ENCODE data around the gene ANKRD11. TPM values are rescaled to one million over a fixed set of nuclear protein-coding genes. Genes with fewer than 3 reads are reported as not detected.
"Not testable (repeated sequence)": the region's sequence is repeated elsewhere in the genome, so short reads cannot be mapped to it uniquely, and the experiment has no call there.

Gene ANKRD11
- total RNA-seq, 1 donor from 2014 or later, result 64.9 TPM

- DNase-seq, result peak; percentile 23
- intact Hi-C loops (cut with DNase I), result no loop called here
- ATAC-seq (ENCODE audit: poor library complexity), result peak; percentile 9
These were observed 223.7 kb downstream of the ANKRD11 start for GRCh38 chr16:89266521-89267134.

GRCh38 chr16:89265647-89266046 is 224.7 kb downstream of the ANKRD11 start:
- DNase-seq (peak; percentile 25), ATAC-seq (ENCODE audit: poor library complexity) (no peak)
- intact Hi-C loops (cut with DNase I), result no loop called here

- intact Hi-C loops (cut with DNase I), result no loop called here
- DNase-seq, result peak; percentile 22
- ATAC-seq (ENCODE audit: poor library complexity), result no peak
These were observed 225.4 kb downstream of the ANKRD11 start for GRCh38 chr16:89264800-89265550.

- intact Hi-C loops (cut with DNase I), result no loop called here
- DNase-seq (peak; percentile 21), ATAC-seq (ENCODE audit: poor library complexity) (no peak)
These were observed 228.4 kb downstream of the ANKRD11 start for GRCh38 chr16:89261691-89262563.

GRCh38 chr16:89259901-89260300 is 230.5 kb downstream of the ANKRD11 start:
- intact Hi-C loops (cut with DNase I); DNase-seq; ATAC-seq (ENCODE audit: poor library complexity): not testable (repeated sequence)

GRCh38 chr16:89257757-89258465 is 232.4 kb downstream of the ANKRD11 start:
- peak; percentile 37 for DNase-seq
- ATAC-seq (ENCODE audit: poor library complexity), result no peak
- intact Hi-C loops (cut with DNase I), result no loop called here

GRCh38 chr16:89257281-89257731 is 233.1 kb downstream of the ANKRD11 start:
- no peak for DNase-seq
- intact Hi-C loops (cut with DNase I), result no loop called here
- peak; percentile 60 for ATAC-seq (ENCODE audit: poor library complexity)

- DNase-seq (no peak), ATAC-seq (ENCODE audit: poor library complexity) (peak; percentile 86)
- intact Hi-C loops (cut with DNase I), result no loop called here
These were observed 233.6 kb downstream of the ANKRD11 start for GRCh38 chr16:89256651-89257254.

GRCh38 chr16:89253548-89254287 is 236.6 kb downstream of the ANKRD11 start:
- intact Hi-C loops (cut with DNase I), result no loop called here
- no peak for DNase-seq
- no peak for ATAC-seq (ENCODE audit: poor library complexity)

GRCh38 chr16:89248196-89248982 is 242.0 kb downstream of the ANKRD11 start:
- DNase-seq, result no peak
- no peak for ATAC-seq (ENCODE audit: poor library complexity)
- intact Hi-C loops (cut with DNase I), result no loop called here

GRCh38 chr16:89247734-89248075 is 242.7 kb downstream of the ANKRD11 start:
- intact Hi-C loops (cut with DNase I), result not testable (repeated sequence)
- ATAC-seq (ENCODE audit: poor library complexity), result peak; percentile 51

GRCh38 chr16:89246903-89247733 is 243.2 kb downstream of the ANKRD11 start:
- DNase-seq (peak; percentile 93), ATAC-seq (ENCODE audit: poor library complexity) (peak; percentile 98)
- intact Hi-C loops (cut with DNase I), result no loop called here

More at GRCh38 chr16:89247734-89248075, 242.7 kb downstream of the ANKRD11 start:
- DNase-seq, result not testable (repeated sequence)

- no peak for ATAC-seq (ENCODE audit: poor library complexity)
- DNase-seq, result no peak
- intact Hi-C loops (cut with DNase I), result no loop called here
These were observed 243.9 kb downstream of the ANKRD11 start for GRCh38 chr16:89246383-89246902.

GRCh38 chr16:89244754-89245153 is 245.6 kb downstream of the ANKRD11 start:
- DNase-seq (no peak), ATAC-seq (ENCODE audit: poor library complexity) (no peak)
- intact Hi-C loops (cut with DNase I), result no loop called here

- DNase-seq; ATAC-seq (ENCODE audit: poor library complexity); intact Hi-C loops (cut with DNase I): not testable (repeated sequence)
These were observed 246.1 kb downstream of the ANKRD11 start for GRCh38 chr16:89244264-89244663.

- intact Hi-C loops (cut with DNase I), result no loop called here
- ATAC-seq (ENCODE audit: poor library complexity) (no peak), DNase-seq (no peak)
These were observed 246.7 kb downstream of the ANKRD11 start for GRCh38 chr16:89243664-89244063.

Data from Right ventricle myocardium superior (tissue), 1 donor.